NCI-H187 treated with DMSO at 0.1 percent for 48 hours (cell line): ENCODE data around the gene ADAM19.

Experiments used
- DNase-seq: peaks from one replicate; lab custom pipeline; 2025; lab: John Stamatoyannopoulos, UW

Gene ADAM19

DNA sequence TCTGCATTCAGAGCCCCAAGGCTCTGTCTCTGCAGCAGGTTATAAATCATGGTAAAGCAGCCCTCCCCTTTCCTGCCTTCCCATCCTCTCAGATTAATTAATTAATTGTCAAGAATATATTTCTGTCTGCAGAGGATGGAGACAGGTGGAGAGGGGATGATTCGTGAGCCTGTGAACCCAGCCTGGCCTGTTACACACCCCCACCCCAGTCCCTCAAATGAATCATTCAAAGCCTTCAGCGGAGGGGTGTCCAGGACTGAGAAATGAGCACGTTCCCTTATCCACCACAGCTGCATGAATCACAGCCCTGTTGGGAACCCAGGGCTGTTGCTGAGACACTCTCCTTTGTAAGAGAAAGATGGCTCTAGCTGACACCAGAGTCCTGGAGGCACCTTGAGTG lies 59.6 kb downstream of the ADAM19 start:
- no peak for DNase-seq

DNA sequence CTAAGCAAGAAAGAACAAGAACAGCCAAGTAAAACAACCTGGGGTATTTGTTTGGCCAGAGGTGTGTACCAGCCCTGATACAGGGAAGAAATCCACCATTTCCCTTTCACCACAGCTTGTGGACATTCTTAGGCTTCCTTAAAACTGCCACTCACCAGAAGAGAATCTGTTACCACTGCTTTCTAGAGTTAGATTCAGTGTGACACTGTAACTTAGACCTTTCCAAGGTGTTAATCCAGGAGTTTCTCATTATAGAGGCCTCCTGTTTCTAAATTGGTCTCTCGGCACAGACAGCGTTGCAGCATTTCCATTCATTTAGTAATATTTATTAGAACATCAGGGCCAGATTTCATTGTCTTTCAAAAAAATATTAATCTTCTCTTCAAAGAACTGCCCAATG lies 60.6 kb downstream of the ADAM19 start:
- no peak for DNase-seq

DNA sequence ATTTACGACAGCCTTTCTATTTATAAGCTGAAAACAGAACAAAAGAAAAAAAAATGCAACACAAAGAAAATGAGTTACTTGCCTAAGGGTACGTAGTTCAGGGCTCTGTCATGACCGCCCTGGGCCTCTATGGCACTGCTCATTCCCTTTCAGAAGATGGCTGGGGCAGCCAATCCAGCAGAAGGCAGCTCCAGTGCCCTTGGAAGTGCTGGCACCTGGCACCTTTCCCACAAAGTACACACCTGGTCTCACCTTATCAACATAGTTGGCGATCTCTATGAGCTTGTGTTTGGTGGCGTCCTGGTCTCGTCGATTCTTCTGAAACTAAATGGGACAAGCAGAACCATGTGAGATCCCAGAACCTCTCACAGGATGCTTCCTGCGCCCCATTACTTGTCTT lies 62.4 kb downstream of the ADAM19 start:
- DNase-seq = no peak

DNA sequence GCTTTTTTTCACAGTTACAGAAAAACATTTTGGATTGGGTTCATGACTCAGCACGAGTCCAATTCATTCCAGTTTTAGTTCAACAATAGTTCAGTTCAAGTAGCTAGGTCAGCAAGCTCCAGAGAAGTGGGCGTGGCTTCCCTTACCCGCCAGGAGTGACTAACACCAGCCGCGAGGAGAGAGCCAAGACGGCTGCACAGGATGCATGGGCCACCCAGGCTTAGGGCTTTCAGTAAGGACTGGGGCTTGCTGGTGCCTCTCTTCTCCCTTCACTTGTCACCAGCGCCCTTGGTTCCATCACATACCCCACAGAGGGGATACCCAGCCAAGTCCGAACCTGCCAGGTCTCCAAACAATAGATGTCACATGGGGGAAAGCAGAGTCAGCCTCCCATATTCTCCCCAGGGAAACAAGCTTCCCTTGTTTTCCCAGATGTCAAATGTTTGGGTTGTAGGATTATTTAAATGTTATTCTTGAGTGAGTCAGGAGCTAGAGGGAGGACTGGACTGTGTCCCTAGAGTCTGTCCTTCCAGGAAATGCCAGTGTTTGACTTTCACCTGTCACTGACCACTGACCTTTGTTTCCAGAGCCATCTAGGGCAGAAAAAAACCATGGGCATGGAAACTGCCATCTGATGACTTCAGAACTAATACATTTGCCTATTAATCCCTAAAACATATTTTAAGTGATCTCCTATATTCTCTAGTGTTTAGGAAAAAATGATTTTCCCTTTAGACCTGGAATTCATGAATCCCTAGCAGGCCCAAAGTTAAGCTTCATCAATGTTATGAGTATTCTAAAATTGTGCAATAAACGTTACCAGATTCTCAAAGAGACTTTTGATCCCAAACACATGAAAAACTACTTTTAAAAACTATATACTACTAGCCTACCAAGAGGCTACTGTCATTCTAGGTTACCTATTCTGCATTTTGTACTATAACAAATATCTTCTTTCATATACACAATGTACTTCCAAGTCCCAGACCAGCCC lies 63.6 kb downstream of the ADAM19 start:
- DNase-seq = no peak

DNA sequence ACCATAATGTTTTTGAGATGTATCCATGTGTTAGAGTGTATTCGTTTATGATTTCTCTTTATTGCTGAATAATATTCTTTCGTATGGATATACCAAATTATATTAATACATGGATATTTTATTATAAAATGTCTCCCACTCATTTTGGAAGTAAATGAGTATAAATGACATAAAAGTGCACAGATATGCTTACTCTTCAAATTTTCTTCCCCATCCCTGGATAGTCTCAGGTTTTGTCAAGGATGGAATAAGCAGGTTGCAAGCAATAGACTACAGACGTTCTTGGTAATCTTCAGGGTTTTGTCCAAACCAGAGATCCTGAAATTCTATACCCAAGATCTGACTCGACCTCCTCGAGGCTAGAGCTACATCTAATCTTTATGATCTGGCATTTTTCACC lies 64.9 kb downstream of the ADAM19 start:
- DNase-seq = no peak

DNA sequence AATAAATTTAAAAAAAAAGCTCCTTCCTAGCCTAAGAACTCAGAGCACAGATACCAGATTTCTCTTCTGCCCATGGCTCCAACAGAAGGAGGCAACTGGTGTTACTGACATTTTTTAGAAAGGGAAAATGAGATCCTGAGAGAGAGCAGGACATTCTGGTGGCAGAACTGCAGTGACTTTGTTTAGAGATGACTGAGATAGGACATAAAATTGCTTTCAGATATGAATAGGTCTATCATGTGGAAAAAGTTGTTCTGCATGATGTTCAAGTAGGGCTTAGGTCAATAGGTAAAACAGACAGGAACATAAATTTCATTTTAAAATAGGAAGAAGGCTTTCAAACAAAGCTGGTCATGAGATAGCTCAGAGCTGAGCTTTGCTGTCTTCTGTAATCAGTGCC lies 66.0 kb downstream of the ADAM19 start:
- peak; percentile 6 for DNase-seq

DNA sequence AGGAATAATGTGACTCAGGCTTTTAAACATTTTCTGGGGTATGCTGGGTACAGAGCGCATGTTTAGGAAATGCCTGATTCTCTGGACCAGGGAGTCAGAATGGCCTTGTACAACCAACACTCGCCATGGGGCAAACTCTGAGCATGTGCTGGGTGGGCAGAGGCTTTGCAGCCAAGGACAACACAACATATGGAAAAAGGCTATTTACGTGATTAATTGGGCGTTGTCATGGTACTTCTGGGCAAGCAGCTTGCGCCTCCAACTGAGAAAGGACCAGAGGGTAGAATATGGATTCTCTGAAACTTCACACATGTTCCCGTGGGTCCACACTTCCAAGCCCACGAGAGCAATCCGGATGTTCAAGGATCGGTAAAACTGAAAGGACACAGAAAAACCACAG lies 66.5 kb downstream of the ADAM19 start:
- no peak for DNase-seq

DNA sequence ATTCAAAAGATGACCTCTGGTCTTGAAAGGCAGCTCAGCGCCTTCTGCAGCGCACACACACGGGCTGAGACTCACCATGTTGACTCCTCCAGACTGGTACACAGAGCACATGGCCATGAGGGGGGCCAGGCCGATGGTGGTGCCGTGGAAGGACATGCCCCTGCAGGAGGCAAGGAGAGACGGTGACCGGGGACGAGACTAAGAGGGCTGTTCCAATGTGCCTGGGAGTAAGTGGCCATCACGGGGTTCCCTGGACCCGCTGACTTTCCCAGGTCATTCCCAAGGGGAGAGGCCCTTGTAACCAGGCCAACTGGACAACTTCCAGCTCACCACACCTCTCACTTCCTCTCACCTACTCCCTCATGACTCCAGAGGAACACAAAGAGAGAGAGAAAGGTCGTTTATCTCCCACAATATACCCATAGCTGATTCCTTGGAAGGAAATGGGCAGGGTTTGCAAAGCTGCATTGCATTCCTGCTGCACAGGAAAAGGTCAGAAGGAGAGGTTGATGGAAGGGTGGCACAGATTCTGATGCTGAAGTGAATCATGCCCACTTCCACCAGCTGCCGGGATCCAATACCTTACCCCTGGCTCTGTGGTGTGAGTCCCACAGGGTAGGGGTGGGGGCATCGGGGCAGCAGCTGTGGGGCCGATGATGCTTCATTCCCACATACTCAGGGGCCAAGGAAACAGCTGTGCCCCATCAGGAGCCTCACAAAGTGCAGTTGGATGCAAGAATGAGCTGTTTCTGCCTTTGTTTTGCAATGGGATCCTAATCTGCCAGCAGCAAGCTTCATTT lies 68.4 kb downstream of the ADAM19 start:
- no peak for DNase-seq

DNA sequence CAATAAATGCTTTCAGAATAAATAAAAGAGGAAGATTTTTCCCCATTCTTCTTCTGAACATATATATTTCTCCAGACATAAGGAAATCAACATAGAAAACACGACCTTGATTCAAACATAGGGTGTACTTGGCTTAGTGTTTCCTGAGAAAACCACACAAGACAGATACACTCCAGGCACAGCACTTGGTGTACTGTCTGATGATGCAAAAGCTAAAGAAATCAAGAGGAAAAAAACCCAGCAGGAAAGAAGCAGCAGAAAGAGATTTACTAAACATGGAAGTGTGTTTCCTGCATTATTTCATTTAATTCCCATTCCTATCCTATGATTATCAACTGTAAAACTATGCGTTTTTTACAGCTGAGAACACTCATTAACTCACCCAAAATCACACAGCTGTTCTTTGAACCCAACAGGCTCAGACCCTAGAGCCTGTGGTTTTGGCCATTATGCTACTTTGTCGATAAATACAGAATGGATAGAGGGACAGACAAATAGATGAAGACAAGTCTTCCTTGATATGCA lies 69.4 kb downstream of the ADAM19 start:
- DNase-seq = no peak

DNA sequence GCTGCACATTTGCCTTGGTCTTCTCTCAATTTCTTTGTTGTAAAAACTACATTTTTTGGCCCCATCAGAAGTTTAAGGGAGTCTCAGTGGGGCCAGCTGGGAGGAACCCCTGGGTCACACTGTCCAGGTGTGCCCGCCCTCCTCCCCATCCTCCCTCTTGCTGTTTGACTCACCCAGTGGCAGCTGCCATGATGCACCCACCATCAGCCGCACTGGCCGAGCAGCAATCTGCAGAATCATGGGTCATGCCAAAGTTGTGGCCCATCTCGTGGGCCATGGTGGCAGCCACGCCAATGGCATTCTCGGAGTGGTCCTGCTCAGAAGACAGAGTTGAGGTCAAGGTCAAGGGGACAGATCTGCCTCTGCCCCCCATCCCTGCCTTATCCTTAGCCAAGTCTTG lies 70.1 kb downstream of the ADAM19 start:
- no peak for DNase-seq

DNA sequence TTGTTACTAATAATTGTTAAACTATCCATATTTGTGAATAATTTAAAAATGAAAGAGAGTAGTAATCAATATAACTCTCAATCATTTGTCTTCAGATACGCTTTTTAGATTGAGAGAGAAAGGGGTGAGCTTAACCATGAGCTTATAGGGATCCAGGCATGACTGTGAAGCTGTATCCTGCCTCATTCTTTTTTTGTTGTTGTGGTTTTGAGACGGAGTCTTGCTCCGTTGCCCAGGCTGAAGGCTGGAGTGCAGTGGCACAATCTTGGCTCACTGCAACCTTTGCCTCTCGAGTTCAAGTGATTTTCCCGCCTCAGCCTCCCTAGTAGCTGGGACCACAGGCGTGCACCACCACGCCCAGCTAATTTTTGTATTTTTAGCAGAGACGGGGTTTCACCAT lies 71.5 kb downstream of the ADAM19 start:
- no peak for DNase-seq

DNA sequence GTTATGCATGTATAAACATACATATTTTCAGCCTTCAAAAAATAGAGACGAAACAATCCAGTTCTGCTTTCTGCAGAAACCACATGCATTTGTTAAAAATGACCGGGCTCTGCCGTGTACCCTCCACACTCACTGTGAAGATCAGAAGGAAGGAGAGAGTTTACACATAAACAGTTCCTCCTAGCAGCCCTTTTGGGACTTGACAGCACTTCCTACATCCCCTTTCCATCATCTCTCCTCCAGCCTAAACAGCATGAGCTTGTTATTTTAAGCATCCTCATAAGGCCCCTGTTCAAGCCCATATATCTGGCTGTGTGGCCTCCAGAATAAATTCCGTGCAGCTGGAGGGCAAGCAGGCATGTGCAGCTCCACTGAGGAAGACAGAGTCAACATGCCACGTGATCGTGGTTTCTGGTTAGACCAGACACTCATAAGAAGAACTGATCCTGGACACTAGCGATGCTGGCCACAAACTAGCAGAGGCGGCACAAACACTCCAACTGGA lies 73.4 kb downstream of the ADAM19 start:
- DNase-seq = no peak

DNA sequence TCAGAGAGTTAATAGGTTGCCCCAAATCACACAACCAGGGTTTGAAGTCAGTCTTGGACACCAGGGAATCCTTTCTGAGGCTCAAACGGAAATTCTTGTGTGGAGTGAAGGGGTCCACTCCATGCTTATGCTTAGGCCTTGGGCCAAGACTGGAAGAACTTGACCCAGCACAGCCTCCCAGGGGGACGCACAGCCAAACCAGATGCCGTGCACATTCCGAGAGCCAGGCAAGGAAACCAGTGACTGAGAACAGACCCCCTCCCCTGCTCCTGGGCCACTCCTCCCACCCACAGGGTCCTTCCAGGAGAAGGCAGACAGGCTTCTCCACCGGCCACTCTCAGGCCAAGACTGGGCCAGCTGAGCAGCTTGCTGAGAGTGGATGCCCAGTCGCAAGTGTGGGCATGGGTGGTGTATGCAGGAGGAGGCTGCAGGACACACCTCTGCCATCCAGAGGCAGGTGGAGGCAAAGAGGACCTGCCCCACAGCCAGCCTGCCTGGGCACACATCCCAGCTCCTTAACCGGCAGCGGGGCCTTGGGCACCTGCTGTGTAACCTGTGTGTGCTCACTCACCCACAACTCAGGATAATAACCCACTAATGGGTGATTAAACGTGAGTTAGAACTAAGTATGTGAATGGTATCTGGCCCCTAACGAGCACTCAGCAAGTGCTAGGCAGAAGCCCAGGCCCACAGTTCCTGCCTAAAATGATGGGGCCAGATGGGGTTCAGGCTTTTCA lies 77.5 kb downstream of the ADAM19 start:
- no peak for DNase-seq

DNA sequence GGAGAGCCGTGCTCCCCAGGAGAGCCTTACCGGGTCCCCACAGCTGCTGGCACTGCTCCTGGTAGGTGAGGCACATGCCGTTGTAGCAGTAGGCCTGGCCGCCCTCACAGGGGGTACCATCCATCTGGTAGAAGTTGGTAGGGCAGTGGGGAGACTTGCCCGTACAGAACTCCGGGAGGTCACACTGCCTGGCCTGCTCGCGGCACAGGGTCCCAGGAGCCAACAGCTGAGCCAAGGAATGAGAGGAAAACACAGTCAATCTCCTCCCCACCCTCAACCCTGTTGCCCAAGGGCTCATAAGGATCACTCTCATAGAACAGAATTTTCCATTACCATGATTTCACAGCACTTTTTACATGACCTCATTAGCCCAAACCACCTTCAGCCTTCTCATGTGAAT lies 78.7 kb downstream of the ADAM19 start:
- no peak for DNase-seq

DNA sequence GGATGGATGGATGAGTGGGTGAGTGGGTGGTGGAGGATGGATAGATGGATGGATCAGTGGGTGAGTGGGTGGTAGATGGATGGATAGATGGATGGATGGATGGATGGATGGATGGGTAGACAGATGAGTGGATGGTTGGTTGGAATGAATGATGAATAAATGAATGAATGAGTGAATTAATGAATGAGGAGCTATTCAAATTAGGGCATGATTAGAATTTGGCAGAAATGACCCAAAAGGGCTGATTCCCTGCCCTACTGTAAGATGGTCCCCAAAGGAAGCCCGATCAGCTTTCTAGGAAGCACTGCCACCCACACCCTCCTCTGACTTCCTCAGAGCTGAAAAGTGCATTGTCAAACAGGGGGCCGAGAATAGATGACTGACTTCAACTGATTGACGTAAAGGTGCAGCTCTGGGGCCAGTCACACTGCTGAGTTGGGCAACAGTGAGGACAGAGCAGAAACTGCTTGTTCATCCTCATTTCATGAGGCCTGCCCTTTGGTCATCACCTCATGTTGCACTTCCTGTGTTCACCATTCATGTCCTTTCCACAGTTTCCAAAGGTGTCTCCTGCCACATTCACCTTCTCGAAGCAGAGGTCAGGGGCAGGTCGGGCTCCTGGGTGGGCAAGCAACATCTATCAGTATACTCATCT lies 81.3 kb downstream of the ADAM19 start:
- DNase-seq = no peak

DNA sequence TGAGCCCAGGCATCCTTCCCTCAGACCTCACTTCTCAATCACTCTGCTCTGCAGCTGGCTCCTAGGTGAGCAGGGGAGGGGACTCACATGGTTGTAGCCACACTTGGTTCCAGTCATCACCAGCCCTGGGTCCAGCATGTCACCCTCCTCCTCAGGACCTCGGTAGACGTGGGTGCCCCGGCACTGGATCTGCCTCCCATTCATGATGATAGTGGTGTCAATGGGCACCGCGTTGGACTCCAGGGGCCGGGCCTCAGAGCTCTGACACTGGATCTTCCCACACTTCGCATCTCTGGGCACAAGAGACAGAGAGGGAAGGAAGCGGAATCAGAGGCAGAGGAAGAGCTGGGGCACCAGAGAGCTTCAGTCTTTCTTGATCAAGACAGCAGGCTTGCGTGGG lies 82.7 kb downstream of the ADAM19 start:
- DNase-seq = no peak

DNA sequence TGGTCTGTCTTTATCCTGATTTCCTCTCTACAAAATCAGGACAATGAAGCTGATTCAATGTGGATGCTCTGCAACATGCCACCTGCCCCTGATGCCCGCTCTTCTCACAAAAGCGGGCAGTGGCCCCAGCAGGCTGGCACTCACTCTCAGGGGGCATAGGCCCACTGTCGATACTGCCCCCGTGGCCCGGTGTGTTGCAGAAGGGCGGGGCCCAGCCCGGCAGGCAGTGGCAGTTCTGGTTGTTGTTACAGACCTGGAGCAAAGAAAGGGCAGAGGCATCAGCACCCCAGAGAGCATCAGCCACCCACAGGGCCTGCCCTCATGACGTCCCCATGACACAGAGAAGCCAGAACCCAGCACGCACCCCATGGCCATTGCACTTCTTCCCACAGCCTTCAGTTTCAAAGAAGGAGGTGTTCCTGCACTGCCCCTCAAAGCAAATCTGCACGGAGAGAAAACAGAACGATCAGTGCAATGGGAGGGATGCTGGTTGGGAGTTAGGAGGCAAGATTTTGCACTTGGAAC lies 84.0 kb downstream of the ADAM19 start:
- DNase-seq = no peak

DNA sequence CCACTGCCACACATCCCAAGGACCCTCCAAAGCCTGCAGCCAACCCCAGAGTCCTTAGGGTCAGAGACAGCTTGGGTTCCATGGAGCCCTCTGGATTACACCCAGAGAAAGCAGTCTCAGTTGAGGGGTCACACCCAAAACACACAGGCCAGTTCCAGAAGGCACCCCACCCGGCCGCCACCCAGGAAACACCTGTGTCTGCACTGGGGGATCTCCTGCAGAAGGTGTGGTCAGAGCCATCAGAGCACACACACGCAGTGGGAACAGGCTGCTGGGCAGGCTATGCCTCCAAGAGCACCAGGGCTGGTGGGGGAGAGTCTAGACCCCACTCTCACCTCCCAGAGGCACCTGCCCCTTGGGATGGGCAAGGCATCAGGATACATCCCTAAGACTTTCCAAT lies 88.2 kb downstream of the ADAM19 start:
- no peak for DNase-seq

DNA sequence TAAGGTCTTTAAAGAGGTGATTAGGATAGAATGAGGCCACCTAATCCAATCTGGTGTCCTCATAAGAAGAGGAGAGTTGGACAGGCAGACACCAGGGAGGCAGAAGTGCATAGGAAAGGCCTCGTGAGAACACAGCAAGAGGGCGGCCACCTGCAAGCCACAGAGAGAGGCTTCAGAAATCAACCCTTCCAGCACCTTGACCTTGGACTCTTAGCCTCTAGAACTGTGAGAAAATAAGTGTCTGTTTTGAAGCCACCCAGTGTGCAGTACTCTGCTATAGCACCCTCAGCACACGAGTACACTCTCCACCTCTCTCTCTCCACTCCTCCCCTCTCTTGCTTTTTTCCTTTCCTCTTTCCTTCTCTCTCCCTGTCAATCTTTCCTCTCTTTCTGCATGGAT lies 88.7 kb downstream of the ADAM19 start:
- DNase-seq = no peak

DNA sequence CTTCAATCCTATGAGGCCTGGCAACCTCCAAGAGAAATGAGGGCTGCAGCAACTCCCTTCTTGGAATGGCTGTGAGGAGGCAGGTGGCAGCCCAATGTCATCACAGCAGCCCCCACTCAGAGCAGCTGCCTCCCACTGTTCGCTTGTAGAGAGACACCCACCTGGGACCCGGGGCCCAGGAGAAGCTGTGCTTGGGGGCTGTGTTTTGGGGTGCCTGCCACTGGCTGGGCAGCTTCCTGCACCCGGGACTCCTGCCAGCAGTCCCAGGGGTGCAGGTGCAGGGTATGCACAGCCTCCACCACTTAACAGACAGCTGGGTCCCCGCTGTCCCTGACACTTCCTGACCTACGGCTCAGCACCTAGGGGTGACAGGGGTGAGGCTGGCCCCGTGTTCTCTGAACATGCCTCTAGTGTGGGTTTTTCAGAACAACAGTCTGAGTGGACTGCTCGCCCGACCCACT lies 89.3 kb downstream of the ADAM19 start:
- DNase-seq = no peak

DNA sequence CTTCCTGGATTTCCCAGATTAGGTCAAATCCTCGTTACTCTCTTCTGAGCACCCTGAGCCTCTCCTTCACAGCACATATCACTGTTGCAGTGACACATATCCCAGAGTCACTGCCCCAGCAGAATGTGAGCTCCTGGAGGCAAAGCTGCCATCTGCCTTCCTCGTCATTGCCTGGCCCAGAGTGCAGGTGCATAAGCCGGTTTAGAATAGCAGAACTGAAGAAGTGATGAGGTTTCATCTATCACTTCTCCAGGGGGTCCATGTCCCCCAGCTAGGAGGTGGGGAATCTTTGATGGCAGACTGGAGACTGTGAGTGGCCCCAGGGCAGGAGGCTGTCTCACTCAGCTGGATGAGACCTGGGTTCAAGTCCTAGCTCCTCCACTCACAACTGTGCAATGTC lies 89.8 kb downstream of the ADAM19 start:
- no peak for DNase-seq
